ENCODE data around the gene SS18L1.

Gene SS18L1

GRCh38 chr20:62215020-62215990 lies 71.7 kb downstream of the SS18L1 start:
- DNase-seq = no peak

- no peak for DNase-seq
Measured at GRCh38 chr20:62215991-62216635, 72.5 kb downstream of the SS18L1 start.

GRCh38 chr20:62216636-62217566 lies 73.3 kb downstream of the SS18L1 start:
- DNase-seq = no peak

GRCh38 chr20:62217913-62218773 lies 74.6 kb downstream of the SS18L1 start:
- DNase-seq = no peak

- DNase-seq = no peak
Measured at GRCh38 chr20:62219101-62219991, 75.8 kb downstream of the SS18L1 start.

- peak; percentile 54 for DNase-seq
Measured at GRCh38 chr20:62219992-62220665, 76.6 kb downstream of the SS18L1 start, which contains the start of gene HRH3. HRH3 (minus strand) TSS chr20:62220278; CDS start chr20:62219970, 308 bp downstream.

- DNase-seq = no peak
Measured at GRCh38 chr20:62220666-62221568, 77.3 kb downstream of the SS18L1 start.

- no peak for DNase-seq
Measured at GRCh38 chr20:62222266-62222850, 78.8 kb downstream of the SS18L1 start.

GRCh38 chr20:62222972-62223371 lies 79.4 kb downstream of the SS18L1 start:
- no peak for DNase-seq

- no peak for DNase-seq
Measured at GRCh38 chr20:62223571-62223970, 80.0 kb downstream of the SS18L1 start.

GRCh38 chr20:62224113-62224855 lies 80.7 kb downstream of the SS18L1 start:
- no peak for DNase-seq

- no peak for DNase-seq
Measured at GRCh38 chr20:62225026-62225425, 81.5 kb downstream of the SS18L1 start.

GRCh38 chr20:62225820-62226635 lies 82.5 kb downstream of the SS18L1 start:
- no peak for DNase-seq

- DNase-seq = no peak
Measured at GRCh38 chr20:62226707-62227590, 83.4 kb downstream of the SS18L1 start.

GRCh38 chr20:62227591-62227976 lies 84.0 kb downstream of the SS18L1 start:
- DNase-seq = no peak
